ENCODE results near the gene RETREG2.

RETREG2 gene, protein sequence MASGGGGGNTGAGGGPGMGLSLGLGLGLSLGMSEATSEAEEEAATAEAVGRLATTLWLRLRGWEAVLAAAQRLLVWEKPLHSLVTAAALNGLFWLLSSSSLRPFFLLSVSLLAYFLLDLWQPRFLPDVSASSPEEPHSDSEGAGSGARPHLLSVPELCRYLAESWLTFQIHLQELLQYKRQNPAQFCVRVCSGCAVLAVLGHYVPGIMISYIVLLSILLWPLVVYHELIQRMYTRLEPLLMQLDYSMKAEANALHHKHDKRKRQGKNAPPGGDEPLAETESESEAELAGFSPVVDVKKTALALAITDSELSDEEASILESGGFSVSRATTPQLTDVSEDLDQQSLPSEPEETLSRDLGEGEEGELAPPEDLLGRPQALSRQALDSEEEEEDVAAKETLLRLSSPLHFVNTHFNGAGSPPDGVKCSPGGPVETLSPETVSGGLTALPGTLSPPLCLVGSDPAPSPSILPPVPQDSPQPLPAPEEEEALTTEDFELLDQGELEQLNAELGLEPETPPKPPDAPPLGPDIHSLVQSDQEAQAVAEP

GRCh38 chr2:219177552-219178376 lies at the start of gene RETREG2:
Gene RETREG2, plus strand, starts transcription at chr2:219178275. Its CDS starts 78 bp downstream, at chr2:219178353.
- DNase-seq, result peak; percentile 87 to 88

DNA sequence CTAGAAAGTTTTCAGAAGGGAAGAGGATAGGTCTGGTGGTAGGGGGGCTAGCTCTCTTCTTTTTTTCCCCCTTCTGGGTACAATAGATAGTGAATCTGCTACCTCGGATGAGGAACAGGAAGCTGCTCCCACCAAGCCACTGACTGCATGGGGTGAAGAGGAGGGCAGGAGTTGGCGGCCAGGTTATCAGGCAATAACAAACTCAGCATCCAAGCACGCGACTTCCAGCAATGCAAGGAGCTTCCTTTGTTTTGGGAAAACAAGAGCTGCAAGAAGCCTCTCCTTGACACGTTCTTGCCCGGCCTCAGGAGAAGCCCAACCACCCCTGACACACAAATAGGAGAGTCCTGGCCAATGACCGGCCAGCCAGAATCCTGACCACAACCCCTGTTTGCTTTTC lies 49.7 kb upstream of the RETREG2 start:
- DNase-seq, result no peak

- DNase-seq, result no peak
Measured at GRCh38 chr2:219129589-219129988, 48.5 kb upstream of the RETREG2 start.

DNA sequence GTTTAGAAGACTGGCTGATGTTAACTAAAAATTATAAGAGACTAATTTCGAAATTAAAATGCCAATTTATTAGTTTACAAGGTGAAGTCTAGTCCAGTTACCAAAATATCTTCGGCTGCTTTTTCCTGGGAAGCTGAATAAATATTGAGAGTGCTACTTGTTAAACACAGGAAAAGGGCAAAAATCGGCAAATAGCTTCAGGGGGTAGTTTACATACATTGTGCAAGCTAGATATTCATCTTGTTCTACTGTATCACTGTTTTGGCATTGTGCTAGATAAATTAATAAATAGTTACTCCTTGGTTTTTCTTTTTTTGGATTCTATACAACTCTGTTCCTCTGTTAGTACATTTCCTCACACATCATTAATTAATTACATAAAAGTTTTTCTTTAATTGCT lies 46.7 kb upstream of the RETREG2 start:
- DNase-seq, result no peak

DNA sequence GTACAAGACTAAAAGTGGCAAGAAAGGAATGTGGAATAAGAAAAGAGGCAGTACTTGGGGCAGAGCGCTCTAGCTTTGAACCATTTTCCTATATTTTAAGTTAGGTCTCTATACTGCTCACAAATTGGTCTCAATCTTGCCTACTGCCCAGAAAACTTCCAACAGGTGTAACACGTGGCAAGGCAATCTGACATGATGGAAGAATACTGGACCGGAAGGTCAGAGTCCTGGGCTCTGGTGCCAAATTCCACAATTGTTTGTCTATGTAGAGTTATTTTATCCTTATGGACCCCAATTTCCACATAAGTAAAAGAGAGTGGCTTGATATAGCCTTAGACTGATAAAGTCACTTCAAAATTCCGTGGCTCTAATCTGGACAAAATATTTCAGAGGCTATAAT lies 46.3 kb upstream of the RETREG2 start:
- no peak for DNase-seq

GRCh38 chr2:219133976-219134375 lies 44.1 kb upstream of the RETREG2 start:
- DNase-seq, result no peak

GRCh38 chr2:219140722-219141121 lies 37.4 kb upstream of the RETREG2 start:
- DNase-seq, result no peak

GRCh38 chr2:219142329-219142728 lies 35.7 kb upstream of the RETREG2 start:
- DNase-seq, result peak in 1 of 2 experiments; percentile 40

DNA sequence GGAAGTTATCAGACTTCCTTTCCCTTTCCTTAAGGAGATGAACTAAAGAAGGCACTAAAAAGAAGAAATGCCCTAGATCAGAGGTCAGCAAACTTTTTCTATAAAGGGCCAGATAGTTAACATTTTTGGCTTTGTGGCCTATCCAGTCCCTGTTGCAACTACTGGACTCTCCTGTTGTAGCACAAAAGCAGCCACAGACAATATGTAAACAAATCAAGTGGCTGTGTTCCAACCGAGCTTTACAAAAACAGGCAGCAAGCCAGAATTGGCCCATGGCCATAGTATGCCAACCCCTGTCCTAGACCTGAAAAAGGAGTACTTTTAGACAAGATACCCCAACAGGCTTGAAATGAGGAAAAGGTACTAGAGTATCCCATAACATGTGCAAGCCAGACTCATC lies 28.4 kb upstream of the RETREG2 start:
- peak; percentile 16 to 19 for DNase-seq

DNA sequence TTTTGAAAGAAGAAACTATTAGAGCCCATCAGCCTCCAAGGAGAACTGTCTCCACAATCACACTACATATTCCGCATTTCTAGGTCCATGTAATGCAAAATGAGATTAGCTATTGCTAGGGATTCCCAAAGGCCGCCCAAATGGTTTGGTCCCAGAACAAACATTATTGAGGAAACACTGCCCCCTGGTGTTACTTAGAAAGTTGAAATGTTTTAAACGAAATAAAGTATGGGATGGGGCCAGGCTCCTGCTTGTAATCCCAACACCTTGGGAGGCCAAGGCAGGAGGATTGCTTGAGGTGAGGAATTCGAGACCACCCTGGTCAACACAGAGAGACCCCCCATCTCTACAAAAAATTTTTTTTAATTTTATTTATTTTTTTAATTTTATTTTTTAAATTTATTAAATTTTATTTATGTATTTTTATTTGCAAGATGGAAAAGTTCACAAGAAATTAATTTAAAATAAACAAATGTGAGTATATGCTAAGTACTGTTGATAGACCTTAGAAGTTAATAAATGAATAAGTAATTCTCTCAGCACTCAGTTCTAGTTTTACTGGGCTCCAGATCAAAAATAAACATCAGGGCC lies 22.9 kb upstream of the RETREG2 start:
- peak; percentile 77 to 85 for DNase-seq

DNA sequence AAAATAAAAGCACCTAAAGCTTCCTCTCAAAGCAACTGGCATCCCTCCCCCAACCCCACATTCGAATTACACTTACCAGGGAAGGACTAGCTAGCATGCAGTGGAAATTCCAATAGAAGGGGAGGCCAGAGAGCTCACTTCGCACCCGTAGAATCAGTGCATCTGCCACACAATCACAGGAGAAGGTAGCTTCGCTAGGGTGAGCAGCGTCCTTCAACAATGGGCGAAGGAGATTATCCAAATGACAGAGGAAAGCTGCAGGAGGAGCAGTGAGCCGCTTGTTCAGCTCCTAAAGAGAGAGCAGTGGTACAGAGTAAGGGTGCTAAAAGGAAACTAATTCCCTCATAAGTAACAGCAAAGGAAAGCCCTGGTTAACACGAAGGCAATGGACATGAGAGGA lies 20.7 kb upstream of the RETREG2 start:
- no peak for DNase-seq

GRCh38 chr2:219158025-219158424 lies 20.1 kb upstream of the RETREG2 start:
- DNase-seq, result no peak

- no peak for DNase-seq
Measured at GRCh38 chr2:219158586-219158985, 19.5 kb upstream of the RETREG2 start.

DNA sequence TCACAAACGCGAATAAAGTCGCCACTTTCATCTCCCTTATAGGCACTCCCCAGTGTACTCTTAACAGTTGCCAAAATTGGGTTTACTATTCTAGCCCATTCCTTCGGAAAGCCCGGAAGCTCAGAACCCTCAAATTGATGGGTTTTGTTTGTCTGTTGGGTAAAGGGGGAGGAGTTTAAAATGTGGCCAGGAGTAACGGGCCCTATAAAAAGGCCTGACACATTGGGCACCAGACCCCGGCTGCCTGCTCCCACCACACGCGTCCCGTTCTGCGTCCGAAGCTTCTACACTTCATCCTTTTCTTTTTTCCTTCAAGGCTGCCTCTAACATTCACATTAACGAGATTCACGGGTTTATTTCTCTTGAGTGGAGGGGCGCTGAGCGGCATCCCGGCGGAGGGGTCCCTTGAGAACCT lies 18.3 kb upstream of the RETREG2 start:
- peak in 1 of 2 experiments; percentile 65 for DNase-seq

- DNase-seq, result peak; percentile 81 to 92
Measured at GRCh38 chr2:219160186-219161017, 17.7 kb upstream of the RETREG2 start, which contains the start of gene NHEJ1. Gene NHEJ1, minus strand, starts transcription at chr2:219160815. Its CDS starts 2,453 bp downstream, at chr2:219158362.

DNA sequence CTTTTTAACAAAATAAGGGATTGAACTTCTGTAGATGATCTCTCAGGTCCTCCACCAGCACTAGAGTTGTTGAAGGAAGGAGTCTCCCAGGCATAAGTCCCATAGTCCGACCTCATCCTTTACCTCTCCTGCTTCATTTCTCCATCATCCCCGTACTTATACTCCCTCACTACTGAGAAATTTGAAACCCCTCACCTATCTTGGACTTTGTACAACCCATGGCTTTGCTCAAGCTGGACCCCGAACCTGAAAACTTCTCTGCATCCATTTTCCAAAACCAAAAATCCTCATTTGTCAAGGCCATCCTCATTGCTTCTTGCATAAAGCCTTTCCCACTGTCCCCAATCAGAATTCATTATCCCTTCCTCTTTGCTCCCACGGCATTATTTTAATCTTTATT lies 17.0 kb upstream of the RETREG2 start:
- DNase-seq, result no peak

- no peak for DNase-seq
Measured at GRCh38 chr2:219163156-219163555, 14.9 kb upstream of the RETREG2 start.

GRCh38 chr2:219165058-219165911 lies 12.8 kb upstream of the RETREG2 start:
- no peak for DNase-seq

- no peak for DNase-seq
Measured at GRCh38 chr2:219167997-219168396, 10.1 kb upstream of the RETREG2 start.

DNA sequence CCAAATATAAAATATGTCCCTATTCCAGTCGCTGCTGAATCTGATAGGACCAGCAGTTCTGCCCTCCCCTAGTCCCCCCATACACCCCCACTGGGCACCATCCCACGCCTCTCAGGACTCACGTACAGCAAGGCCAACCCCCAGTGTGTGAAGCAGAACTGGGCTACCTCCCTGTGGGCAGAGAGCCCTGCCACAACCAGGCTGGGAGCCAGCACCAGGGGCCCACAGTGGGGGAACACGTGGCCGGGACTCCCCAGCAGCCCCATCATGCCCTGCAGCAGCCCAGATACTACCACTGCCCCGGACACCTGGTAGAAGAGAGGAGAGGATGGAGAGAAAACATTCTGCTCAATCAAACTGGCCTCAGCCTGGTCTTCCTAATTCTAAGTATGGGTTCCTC lies 9.5 kb upstream of the RETREG2 start:
- no peak for DNase-seq

DNA sequence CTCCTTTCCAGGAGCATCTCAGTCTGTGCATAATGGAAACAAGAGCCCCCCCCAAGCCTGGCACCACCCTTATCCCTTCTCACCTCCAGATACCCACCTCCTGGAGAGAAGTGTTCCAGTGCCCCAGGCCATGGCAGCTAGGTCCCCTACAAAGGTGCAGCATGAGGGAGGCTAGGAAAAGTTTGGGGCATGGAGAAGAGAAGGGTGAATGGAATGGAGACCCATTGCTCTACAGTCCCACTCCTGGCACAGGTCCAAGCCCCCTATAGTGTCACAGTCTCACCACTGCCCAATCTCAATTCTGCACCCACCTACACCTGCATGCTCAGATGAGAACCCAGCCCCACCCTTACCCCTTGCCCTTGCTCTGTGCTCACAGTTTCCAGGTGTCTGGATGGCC lies 9.1 kb upstream of the RETREG2 start:
- no peak for DNase-seq
